Nephron progenitor cell (in vitro differentiated cells): ENCODE results near the gene SLC6A7.

Experiments
- DNase-seq: peaks from one replicate; pipeline ENCODE4 v3.0.0; 2021
- H3K27ac Mint-ChIP-seq: 2 replicates; pipeline ENCODE4 v1.8.0; 2021; ENCODE audit warnings: mild to moderate bottlenecking, moderate library complexity, mixed read lengths
- H3K27me3 Mint-ChIP-seq: 2 replicates; pipeline ENCODE4 v1.8.0; 2021; ENCODE audit warnings: mild to moderate bottlenecking, low read depth, mixed read lengths; ENCODE audit not compliant: poor library complexity
- H3K36me3 Mint-ChIP-seq: 2 replicates; pipeline ENCODE4 v1.8.0; 2021; ENCODE audit warnings: low read depth, mixed read lengths
- H3K4me1 Mint-ChIP-seq: 2 replicates; pipeline ENCODE4 v1.8.0; 2021; ENCODE audit warnings: mixed read lengths
- H3K4me3 Mint-ChIP-seq: 2 replicates; pipeline ENCODE4 v1.8.0; 2021; ENCODE audit warnings: mild to moderate bottlenecking, moderate library complexity, mixed read lengths
- H3K9me3 Mint-ChIP-seq: 2 replicates; pipeline ENCODE4 v1.8.0; 2021; ENCODE audit warnings: mild to moderate bottlenecking, moderate library complexity, mixed read lengths
- CTCF ChIP-seq: fragments of 200-600 bp; sonication (generic); IDR thresholded peaks from 2 replicates; pipeline ENCODE4 v1.5.0; 2021; ENCODE audit warnings: antibody characterized with exemption

Gene SLC6A7

GRCh38 chr5:150172145-150172544 lies 17.7 kb upstream of the SLC6A7 start:
- Mint-ChIP-seq H3K9me3 (no peaks in the 10 kb centered on the region), H3K4me1 (peaks cover 74% of the 10 kb centered on the region), H3K36me3 (no peaks in the 10 kb centered on the region), H3K27ac (no peak overlapping the region), H3K4me3 (no peak overlapping the region), H3K27me3 (peaks cover 5% of the 10 kb centered on the region)
- DNase-seq: no peak
- TF ChIP-seq CTCF: no peak

- no peak overlapping the region for H3K4me3 Mint-ChIP-seq
- no peak for DNase-seq
- H3K36me3 Mint-ChIP-seq: no peaks in the 10 kb centered on the region
- no peak overlapping the region for H3K27ac Mint-ChIP-seq
- peaks cover 5% of the 10 kb centered on the region for H3K27me3 Mint-ChIP-seq
- no peaks in the 10 kb centered on the region for H3K9me3 Mint-ChIP-seq
- H3K4me1 Mint-ChIP-seq: peaks cover 74% of the 10 kb centered on the region
- TF ChIP-seq CTCF: no peak
Observed at GRCh38 chr5:150172556-150172955, 17.3 kb upstream of the SLC6A7 start.

GRCh38 chr5:150173161-150173560 lies 16.7 kb upstream of the SLC6A7 start:
- H3K4me1 Mint-ChIP-seq: peaks cover 72% of the 10 kb centered on the region
- no peak for DNase-seq
- no peak overlapping the region for H3K27ac Mint-ChIP-seq
- no peak for TF ChIP-seq CTCF
- peaks cover 5% of the 10 kb centered on the region for H3K27me3 Mint-ChIP-seq
- H3K4me3 Mint-ChIP-seq: no peak overlapping the region
- no peaks in the 10 kb centered on the region for H3K9me3 Mint-ChIP-seq
- H3K36me3 Mint-ChIP-seq: no peaks in the 10 kb centered on the region

- Mint-ChIP-seq H3K27me3 (peaks cover 5% of the 10 kb centered on the region), H3K4me1 (peaks cover 69% of the 10 kb centered on the region), H3K36me3 (peaks cover 5% of the 10 kb centered on the region)
Observed at GRCh38 chr5:150174285-150174684, 15.6 kb upstream of the SLC6A7 start.

GRCh38 chr5:150175076-150175475 lies 14.8 kb upstream of the SLC6A7 start:
- Mint-ChIP-seq H3K4me3 (no peak overlapping the region), H3K27me3 (peaks cover 2% of the 10 kb centered on the region)

More at GRCh38 chr5:150174285-150174684, 15.6 kb upstream of the SLC6A7 start:
- Mint-ChIP-seq H3K4me3 (no peak overlapping the region), H3K27ac (peak overlapping the region; percentile 58), H3K9me3 (no peaks in the 10 kb centered on the region)
- DNase-seq: no peak
- TF ChIP-seq CTCF: no peak

More at GRCh38 chr5:150175076-150175475, 14.8 kb upstream of the SLC6A7 start:
- Mint-ChIP-seq H3K4me1 (peaks cover 75% of the 10 kb centered on the region), H3K9me3 (no peaks in the 10 kb centered on the region), H3K36me3 (peaks cover 5% of the 10 kb centered on the region), H3K27ac (no peak overlapping the region)
- DNase-seq: no peak
- no peak for TF ChIP-seq CTCF
